DND-41 (cell line): ENCODE data around the gene EGFL8.
"Not testable (repeated sequence)": the region's sequence is repeated elsewhere in the genome, so short reads cannot be mapped to it uniquely, and the experiment has no call there.

Experiments
- ATAC-seq: fragments of 200-7000 bp; cut with Tn5 transposase; 3 replicates; pipeline ENCODE4 v1.9.1; 2021; ENCODE audit warnings: low read depth; ENCODE audit not compliant: insufficient read depth
- DNase-seq: peaks from one replicate; pipeline ENCODE4 v3.0.0-alpha.2; 2020
- H2AFZ ChIP-seq: 2 replicates; pipeline ENCODE4 v1.6.0; 2012; ENCODE audit warnings: low read depth, low read length
- H3K27ac ChIP-seq: 2 replicates; pipeline ENCODE4 v1.5.1; 2012; ENCODE audit warnings: low read length, inconsistent platforms
- H3K27me3 ChIP-seq: fragments of 200-600 bp; sonication (generic); 2 replicates; pipeline ENCODE4 v1.6.0; 2012; ENCODE audit warnings: low read length, mild to moderate bottlenecking, inconsistent platforms; ENCODE audit not compliant: insufficient read depth, poor library complexity
- H3K36me3 ChIP-seq: 2 replicates; pipeline ENCODE4 v1.5.1; 2012; ENCODE audit warnings: low read length, inconsistent platforms; ENCODE audit not compliant: insufficient read depth
- H3K4me1 ChIP-seq: 2 replicates; pipeline ENCODE4 v1.5.1; 2012; ENCODE audit warnings: mild to moderate bottlenecking, low read length; ENCODE audit not compliant: insufficient read depth
- H3K4me2 ChIP-seq: 2 replicates; pipeline ENCODE4 v1.6.0; 2012; ENCODE audit warnings: mild to moderate bottlenecking, moderate library complexity, low read length, inconsistent platforms; ENCODE audit not compliant: insufficient read depth
- H3K4me3 ChIP-seq, 2 experiments: fragments of 200-600 bp in 1 of 2; shearing (Covaris generic) in 1 of 2; 2 replicates each; pipeline ENCODE4 v1.5.1; 2012 to 2016; ENCODE audit warnings: inconsistent platforms in 2 of 2, low read length in 2 of 2, mild to moderate bottlenecking in 2 of 2, low read depth in 1 of 2, moderate library complexity in 1 of 2
- H3K79me2 ChIP-seq: 2 replicates; pipeline ENCODE4 v1.6.0; 2012; ENCODE audit warnings: low read length, inconsistent platforms; ENCODE audit not compliant: insufficient read depth
- H3K9ac ChIP-seq: 2 replicates; pipeline ENCODE4 v1.6.0; 2012; ENCODE audit warnings: low read depth, mild to moderate bottlenecking, inconsistent platforms, low read length, moderate library complexity
- H3K9me3 ChIP-seq: 2 replicates; pipeline ENCODE4 v1.5.1; 2012; ENCODE audit warnings: low read length, moderate library complexity, mild to moderate bottlenecking, inconsistent platforms; ENCODE audit not compliant: insufficient read depth, severe bottlenecking
- H4K20me1 ChIP-seq: 2 replicates; pipeline ENCODE4 v1.6.0; 2012; ENCODE audit warnings: low read length; ENCODE audit not compliant: insufficient read depth
- EZH2 ChIP-seq: IDR thresholded peaks from 3 replicates; pipeline ENCODE4 v1.6.1; 2012; ENCODE audit warnings: borderline replicate concordance, low read depth, mild to moderate bottlenecking, moderate library complexity, low read length, inconsistent platforms; ENCODE audit not compliant: severe bottlenecking
- TF ChIP-seq, protein P1 (sequence below): IDR thresholded peaks from 2 replicates; pipeline ENCODE4 v1.5.1; 2012; ENCODE audit warnings: borderline replicate concordance, low read length, moderate library complexity, mild to moderate bottlenecking; ENCODE audit not compliant: poor library complexity, severe bottlenecking; ENCODE audit errors: extremely low read depth

EGFL8 gene

GRCh38 chr6:32204268-32204715 is 39.9 kb downstream of the EGFL8 start:
- H4K20me1 ChIP-seq, result no peaks in the 10 kb centered on the region
- no peak overlapping the region for H3K27ac ChIP-seq
- H3K27me3 ChIP-seq, result no peaks in the 10 kb centered on the region
- no peak overlapping the region for H3K9ac ChIP-seq
- DNase-seq (no peak), ATAC-seq (no peak)
- H3K36me3 ChIP-seq, result no peaks in the 10 kb centered on the region
- no peaks in the 10 kb centered on the region for H3K9me3 ChIP-seq
- H3K4me2 ChIP-seq, result no peak overlapping the region
- no peaks in the 10 kb centered on the region for H3K4me1 ChIP-seq
- no peak overlapping the region for H2AFZ ChIP-seq
- H3K4me3 ChIP-seq, result no peak overlapping the region
- H3K79me2 ChIP-seq, result no peaks in the 10 kb centered on the region
- TF ChIP-seq, protein P1, sequence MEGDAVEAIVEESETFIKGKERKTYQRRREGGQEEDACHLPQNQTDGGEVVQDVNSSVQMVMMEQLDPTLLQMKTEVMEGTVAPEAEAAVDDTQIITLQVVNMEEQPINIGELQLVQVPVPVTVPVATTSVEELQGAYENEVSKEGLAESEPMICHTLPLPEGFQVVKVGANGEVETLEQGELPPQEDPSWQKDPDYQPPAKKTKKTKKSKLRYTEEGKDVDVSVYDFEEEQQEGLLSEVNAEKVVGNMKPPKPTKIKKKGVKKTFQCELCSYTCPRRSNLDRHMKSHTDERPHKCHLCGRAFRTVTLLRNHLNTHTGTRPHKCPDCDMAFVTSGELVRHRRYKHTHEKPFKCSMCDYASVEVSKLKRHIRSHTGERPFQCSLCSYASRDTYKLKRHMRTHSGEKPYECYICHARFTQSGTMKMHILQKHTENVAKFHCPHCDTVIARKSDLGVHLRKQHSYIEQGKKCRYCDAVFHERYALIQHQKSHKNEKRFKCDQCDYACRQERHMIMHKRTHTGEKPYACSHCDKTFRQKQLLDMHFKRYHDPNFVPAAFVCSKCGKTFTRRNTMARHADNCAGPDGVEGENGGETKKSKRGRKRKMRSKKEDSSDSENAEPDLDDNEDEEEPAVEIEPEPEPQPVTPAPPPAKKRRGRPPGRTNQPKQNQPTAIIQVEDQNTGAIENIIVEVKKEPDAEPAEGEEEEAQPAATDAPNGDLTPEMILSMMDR, result no peak
- no peak for TF ChIP-seq EZH2

- TF ChIP-seq EZH2, result no peak
- TF ChIP-seq, protein P1, result no peak
- Histone ChIP-seq H3K4me3 (no peak overlapping the region), H2AFZ (no peak overlapping the region), H3K27me3 (peaks cover 3% of the 10 kb centered on the region), H3K79me2 (no peaks in the 10 kb centered on the region), H3K4me1 (no peaks in the 10 kb centered on the region), H3K36me3 (no peaks in the 10 kb centered on the region), H3K27ac (no peak overlapping the region), H3K4me2 (no peak overlapping the region), H4K20me1 (no peaks in the 10 kb centered on the region), H3K9ac (no peak overlapping the region), H3K9me3 (no peaks in the 10 kb centered on the region)
- DNase-seq (no peak), ATAC-seq (no peak)
Measured at GRCh38 chr6:32208996-32209395, 44.6 kb downstream of the EGFL8 start.

- ATAC-seq, result no peak
- H3K27me3 ChIP-seq, result peaks cover 3% of the 10 kb centered on the region
Measured at GRCh38 chr6:32210191-32210601, 45.8 kb downstream of the EGFL8 start.

GRCh38 chr6:32211432-32211831 is 47.0 kb downstream of the EGFL8 start:
- H3K27ac ChIP-seq, H3K4me1 ChIP-seq, H3K36me3 ChIP-seq, H3K4me2 ChIP-seq, H2AFZ ChIP-seq, H3K79me2 ChIP-seq, DNase-seq, H3K9me3 ChIP-seq, H3K9ac ChIP-seq, H3K4me3 ChIP-seq, H4K20me1 ChIP-seq, ATAC-seq, H3K27me3 ChIP-seq: not testable (repeated sequence)

More at GRCh38 chr6:32210191-32210601, 45.8 kb downstream of the EGFL8 start:
- no peak for TF ChIP-seq EZH2
- TF ChIP-seq, protein P1, result no peak
- no peak overlapping the region for H2AFZ ChIP-seq
- H3K9ac ChIP-seq, result no peak overlapping the region
- H3K4me2 ChIP-seq, result no peak overlapping the region
- no peaks in the 10 kb centered on the region for H3K4me1 ChIP-seq
- no peaks in the 10 kb centered on the region for H3K9me3 ChIP-seq
- H3K4me3 ChIP-seq, result no peak overlapping the region
- no peaks in the 10 kb centered on the region for H4K20me1 ChIP-seq
- H3K79me2 ChIP-seq, result no peaks in the 10 kb centered on the region
- no peak for DNase-seq
- H3K27ac ChIP-seq, result no peak overlapping the region
- H3K36me3 ChIP-seq, result no peaks in the 10 kb centered on the region
